Endothelial cell of umbilical vein (primary cell): ENCODE measurements around the gene ZNF48. TPM values are rescaled to one million over a fixed set of nuclear protein-coding genes. Genes with fewer than 3 reads are reported as not detected.

Experiments used
- BruUV-seq: library from RNA; stranded (reverse); fragments of 400-500 nt; replicated peaks from 2 replicates; lab custom pipeline; 2021; lab: Mats Ljungman, UMichigan
- CTCF ChIA-PET: fragments of 300-600, 350-600 bp; sonication (Branson Sonifier 250); formaldehyde crosslinking; loops from one replicate; lab custom pipeline; 2021; ENCODE audit warnings: antibody characterized with exemption, inconsistent platforms; lab: Charles Lee
- POLR2A ChIA-PET: fragments of 300-600, 350-600 bp; sonication (Branson Sonifier 250); formaldehyde crosslinking; loops from one replicate; lab custom pipeline; 2021; ENCODE audit warnings: antibody characterized with exemption, inconsistent platforms; lab: Charles Lee
- DNase-seq: peaks from one replicate; pipeline ENCODE4 v3.0.0-alpha.2; 2011; ENCODE audit warnings: low read depth, low spot score
- FAIRE-seq: peaks from 2 replicates; lab custom pipeline; 2011; peaks lifted over from hg19 to GRCh38; lab: Jason Lieb, UNC
- H2AFZ ChIP-seq: 2 replicates; pipeline ENCODE4 v1.6.0; 2012; ENCODE audit warnings: low read depth, low read length, control low read depth, inconsistent platforms
- H3K27ac ChIP-seq: 2 replicates; pipeline ENCODE4 v1.5.1; 2011; ENCODE audit warnings: low read depth, mild to moderate bottlenecking, control low read depth, low read length, moderate library complexity; ENCODE audit not compliant: insufficient read depth
- H3K27me3 ChIP-seq, 2 experiments: 2 replicates each; pipeline versions ENCODE4 v1.6.0 to v1.6.1; 2011; ENCODE audit warnings: low read length in 2 of 2, mixed read lengths in 1 of 2; ENCODE audit not compliant: control insufficient read depth in 2 of 2, insufficient read depth in 2 of 2
- H3K36me3 ChIP-seq, 2 experiments: 2 replicates in 1 of 2; 3 replicates in 1 of 2; pipeline ENCODE4 v1.5.1; 2011; ENCODE audit warnings: low read length in 2 of 2, mild to moderate bottlenecking in 1 of 2, moderate library complexity in 1 of 2; ENCODE audit not compliant: control insufficient read depth in 2 of 2, insufficient read depth in 2 of 2; ENCODE audit errors: extremely low read depth in 1 of 2
- H3K4me1 ChIP-seq: 3 replicates; pipeline ENCODE4 v1.5.1; 2011; ENCODE audit warnings: mild to moderate bottlenecking, low read length; ENCODE audit not compliant: control insufficient read depth, insufficient read depth; ENCODE audit errors: extremely low read depth
- H3K4me2 ChIP-seq: 2 replicates; pipeline ENCODE4 v1.6.1; 2011; ENCODE audit warnings: low read length, control low read depth, mixed read lengths; ENCODE audit not compliant: insufficient read depth
- H3K4me3 ChIP-seq, 3 experiments: fragments of 200-600 bp in 1 of 3; sonication (generic), shearing (Covaris generic) in 1 of 3; replicated peaks in 1 of 3; 2 replicates each; pipeline ENCODE4 v1.5.1; 2011 to 2016; ENCODE audit warnings: control low read depth in 3 of 3, low read length in 3 of 3, mild to moderate bottlenecking in 2 of 3, inconsistent platforms in 1 of 3, low read depth in 1 of 3, moderate library complexity in 1 of 3; ENCODE audit not compliant: insufficient read depth in 1 of 3
- H3K79me2 ChIP-seq: 2 replicates; pipeline ENCODE4 v1.6.0; 2012; ENCODE audit warnings: low read length, inconsistent platforms; ENCODE audit not compliant: control insufficient read depth, insufficient read depth
- H3K9ac ChIP-seq: replicated peaks from 2 replicates; pipeline ENCODE3; 2011; ENCODE audit warnings: low read length, control low read depth; ENCODE audit not compliant: insufficient read depth; ENCODE audit errors: extremely low read depth
- H3K9me1 ChIP-seq: replicated peaks from 3 replicates; pipeline ENCODE4 v1.6.0; 2011; ENCODE audit warnings: mild to moderate bottlenecking, low read length; ENCODE audit not compliant: control insufficient read depth, insufficient read depth; ENCODE audit errors: extremely low read depth
- H3K9me3 ChIP-seq: replicated peaks from 2 replicates; pipeline ENCODE4 v1.5.1; 2012; ENCODE audit warnings: low read length, inconsistent platforms; ENCODE audit not compliant: control insufficient read depth, insufficient read depth
- H4K20me1 ChIP-seq: replicated peaks from 2 replicates; pipeline ENCODE3; 2011; ENCODE audit warnings: mild to moderate bottlenecking, low read length; ENCODE audit not compliant: control insufficient read depth, insufficient read depth; ENCODE audit errors: extremely low read depth
- EZH2 ChIP-seq: IDR thresholded peaks from 2 replicates; pipeline ENCODE4 v1.6.1; 2012; ENCODE audit warnings: borderline replicate concordance, low read depth, mild to moderate bottlenecking, moderate library complexity, low read length, inconsistent platforms; ENCODE audit not compliant: severe bottlenecking
- FOS ChIP-seq: IDR thresholded peaks from 2 replicates; pipeline ENCODE4 v1.6.1; 2011; ENCODE audit warnings: mild to moderate bottlenecking, low read length, moderate library complexity, borderline replicate concordance; ENCODE audit not compliant: insufficient read depth
- GATA2 ChIP-seq: IDR thresholded peaks from 2 replicates; pipeline ENCODE4 v1.7.0; 2011; ENCODE audit warnings: low read depth, mild to moderate bottlenecking, moderate library complexity, mixed read lengths, low read length; ENCODE audit not compliant: insufficient read length, insufficient read depth
- JUN ChIP-seq: IDR thresholded peaks from 2 replicates; pipeline ENCODE4 v1.6.1; 2011; ENCODE audit warnings: borderline replicate concordance, low read depth; ENCODE audit not compliant: insufficient read length, insufficient read depth
- MAX ChIP-seq: IDR thresholded peaks from 2 replicates; pipeline ENCODE4 v1.6.1; 2011; ENCODE audit not compliant: insufficient read depth, insufficient read length
- MYC ChIP-seq: IDR thresholded peaks from one replicate; pipeline ENCODE4 v1.6.1; 2011; ENCODE audit warnings: mild to moderate bottlenecking, low read depth, low read length
- POLR2A ChIP-seq: IDR thresholded peaks from 2 replicates; pipeline ENCODE4 v1.6.1; 2012; ENCODE audit warnings: low read depth, mild to moderate bottlenecking, control low read depth, low read length
- POLR2AphosphoS5 ChIP-seq: IDR thresholded peaks from 2 replicates; pipeline ENCODE4 v1.6.1; 2012; ENCODE audit warnings: low read depth, mild to moderate bottlenecking, control low read depth, low read length, moderate library complexity; ENCODE audit not compliant: insufficient read depth
- dilution Hi-C: fragments of 300-500 bp; cut with MboI; formaldehyde crosslinking; loops from one replicate; pipeline ENCODE4 v1.15.0; 2019; ENCODE audit warnings: low sequenced_read_pairs; ENCODE audit not compliant: extremely low pct_ligation_motif_present
- intact Hi-C: fragments of 100-400 bp; cut with micrococcal nuclease; formaldehyde crosslinking; loops from one replicate; pipeline ENCODE4 v1.10.0; 2022
- polyA plus RNA-seq, 4 experiments: library from polyadenylated mRNA; depleted of rRNA in 3 of 4; stranded (reverse) in 3 of 4; unstranded in 1 of 4; fragments of >200 nt; gene quantifications; 2 replicates each; pipeline versions ENCODE4 v1.2.1 to v1.2.3, GENCODE V29; 2011 to 2012; ENCODE audit warnings: missing spikeins in 1 of 4
- total RNA-seq: library from RNA; stranded (reverse); gene quantifications from 2 replicates; pipeline ENCODE4 v1.2.3, GENCODE V29; 2021

Gene ZNF48
- total and polyA plus RNA-seq, 2 donors (not counting 3 experiments of a cell fraction or from before 2014, with no cell fraction given), result 15.3 to 16.1 TPM

- Histone ChIP-seq H3K9ac (peak overlapping the region; percentile 80), H3K4me3 (peak overlapping the region in 2 of 3 experiments; percentile 21 to 47), H3K27me3 (no peaks in the 10 kb centered on the region), H3K9me1 (no peaks in the 10 kb centered on the region), H3K36me3 (peaks cover 0 to 2% of the 10 kb centered on the region in 2 experiments), H2AFZ (peak overlapping the region; percentile 53), H4K20me1 (no peaks in the 10 kb centered on the region), H3K4me2 (peak overlapping the region; percentile 59), H3K4me1 (peaks cover 22% of the 10 kb centered on the region), H3K9me3 (no peaks in the 10 kb centered on the region), H3K79me2 (peaks cover 2% of the 10 kb centered on the region), H3K27ac (no peak overlapping the region)
- POLR2A ChIA-PET, result interaction anchor here (1.3 to 1.5 kb wide), 3 partner anchors 11 to 23 kb away, joined by 4 to 7 read pairs (median 6); partner anchors contain the start of gene DCTPP1
- DNase-seq, result no peak
- CTCF ChIA-PET, result interaction anchor here (1.1 to 5.3 kb wide), 4 partner anchors 12 to 222 kb away, joined by 3 to 62 read pairs (median 5); partner anchors contain the start of gene ZNF48
- dilution Hi-C loops, result no loop called here
- TSS peak; percentile 92 for BruUV-seq
- TF ChIP-seq GATA2, result no peak
- TF ChIP-seq FOS, result no peak
- TF ChIP-seq POLR2AphosphoS5, result no peak
- TF ChIP-seq POLR2A, result no peak
- no peak for TF ChIP-seq JUN
- no peak for TF ChIP-seq MYC
- TF ChIP-seq MAX, result no peak
- no peak for TF ChIP-seq EZH2
- intact Hi-C loops, result loop anchor here (10.0 kb wide), 1 partner anchor 312 kb away; the partner anchor contains the start of genes TBX6 and YPEL3
- no peak for FAIRE-seq
Observed at GRCh38 chr16:30406795-30407101, 11.5 kb downstream of the ZNF48 start.
